GDM1 (cell line): ENCODE data around the gene POLR2E.
"Not testable (repeated sequence)": the region's sequence is repeated elsewhere in the genome, so short reads cannot be mapped to it uniquely, and the experiment has no call there.

Experiments used
- DNase-seq: peaks from one replicate; lab custom pipeline; 2025; lab: John Stamatoyannopoulos, UW

Gene POLR2E

GRCh38 chr19:1125601-1126467, 30.7 kb upstream of the POLR2E start:
- DNase-seq = no peak

GRCh38 chr19:1123885-1124677, 28.9 kb upstream of the POLR2E start:
- DNase-seq = no peak

GRCh38 chr19:1123381-1123780, 28.2 kb upstream of the POLR2E start:
- DNase-seq = no peak

GRCh38 chr19:1122972-1123363, 27.8 kb upstream of the POLR2E start:
- peak; percentile 22 for DNase-seq

- DNase-seq = no peak
Measured at GRCh38 chr19:1122021-1122971, 27.1 kb upstream of the POLR2E start.

GRCh38 chr19:1121395-1121794, 26.2 kb upstream of the POLR2E start:
- DNase-seq = no peak

GRCh38 chr19:1119475-1120217, 24.5 kb upstream of the POLR2E start:
- DNase-seq = no peak

- no peak for DNase-seq
Measured at GRCh38 chr19:1118999-1119398, 23.8 kb upstream of the POLR2E start.

GRCh38 chr19:1117654-1118053, 22.5 kb upstream of the POLR2E start:
- DNase-seq = no peak

GRCh38 chr19:1116726-1117581, 21.8 kb upstream of the POLR2E start:
- no peak for DNase-seq

- no peak for DNase-seq
Measured at GRCh38 chr19:1115646-1116420, 20.7 kb upstream of the POLR2E start.

GRCh38 chr19:1114728-1115127, 19.6 kb upstream of the POLR2E start:
- DNase-seq = not testable (repeated sequence)

GRCh38 chr19:1113986-1114483, 18.9 kb upstream of the POLR2E start:
- no peak for DNase-seq

- DNase-seq = peak; percentile 41
Measured at GRCh38 chr19:1113030-1113985, 18.1 kb upstream of the POLR2E start.

GRCh38 chr19:1112268-1113029, 17.3 kb upstream of the POLR2E start:
- DNase-seq = no peak

- DNase-seq = no peak
Measured at GRCh38 chr19:1111641-1112267, 16.6 kb upstream of the POLR2E start.
